ENCODE measurements around the gene XRCC6. TPM values are rescaled to one million over a fixed set of nuclear protein-coding genes. Genes with fewer than 3 reads are reported as not detected.
A peak's percentile ranks its signal among the peaks of the same experiment; 100 is the strongest.

XRCC6 gene
- total and polyA plus RNA-seq, 9 of the 15 experiments (the other 6 are each of a cell fraction or from before 2014, with no cell fraction given) = 151 to 440 (median 318) TPM

- BruUV-seq (replicated peaks) = no TSS peak
- CTCF ChIA-PET (ENCODE audit: low intra/inter-chr PET ratio) = no interaction called here
- Histone ChIP-seq H4K20me1 (replicated peaks; ENCODE audit: control insufficient read depth, insufficient read depth, low read length) (peaks cover 6% of the 10 kb centered on the region), H3K4me1 (replicated peaks in 1 of 2; ENCODE audit: control insufficient read depth in 2 of 2, insufficient read depth in 2 of 2, low read length in 2 of 2) (no peaks in the 10 kb centered on the region; a peak in 1 of 5 replicates), H3K9ac (ENCODE audit: insufficient read depth in 1 of 2, low read depth in 2 of 2, low read length in 2 of 2) (no peak overlapping the region), H3K4me3 (no peak overlapping the region), H3K9me3 (replicated peaks; ENCODE audit: control insufficient read depth, insufficient read depth, low read depth, low read length) (no peaks in the 10 kb centered on the region), H3K27me3 (ENCODE audit: control insufficient read depth in 2 of 2, insufficient read depth in 2 of 2, low read length in 2 of 2) (no peaks in the 10 kb centered on the region), H3K36me3 (ENCODE audit: control insufficient read depth, insufficient read depth, low read length) (peaks cover 72% of the 10 kb centered on the region), H3K79me2 (ENCODE audit: control insufficient read depth, insufficient read depth, low read length) (peaks cover 37% of the 10 kb centered on the region), H3K4me2 (ENCODE audit: insufficient read depth, low read length) (no peak overlapping the region), H3K27ac (ENCODE audit: extremely low read depth, low read depth, low read length) (no peak overlapping the region), H2AFZ (ENCODE audit: low read depth, low read length) (no peak overlapping the region), H3K9me1 (ENCODE audit: control insufficient read depth, insufficient read depth, low read length) (no peaks in the 10 kb centered on the region)
- FAIRE-seq = no peak
- 90% methylated on average over 9 of the region's 12 CpGs for WGBS (ENCODE audit: insufficient coverage, low coverage, missing lambda C conversion rate)
- ATAC-seq = no peak
- TF ChIP-seq MYBL2 (IDR thresholded peaks at IDR 0.05; ENCODE audit: low read depth) (no peak), MYBL2 (CRISPR knock-in tag; IDR thresholded peaks at IDR 0.05; ENCODE audit: borderline replicate concordance) (no peak), RBFOX2 (IDR thresholded peaks at IDR 0.05; ENCODE audit: low read depth, low read length) (peak; percentile 35; the same call in 1 of the 2 replicates)
- POLR2A ChIA-PET = interaction anchor here (1.2 kb wide), 1 partner anchor 15 kb away, joined by 4 read pairs; no protein-coding TSS in a partner anchor
- in situ Hi-C loops (cut with MboI) = no loop called here
- DNase-seq (ENCODE audit: extremely low read depth in 1 of 4, low spot score in 3 of 4) = no peak
- intact Hi-C loops (cut with micrococcal nuclease) = no loop called here
These were observed 53.8 kb downstream of the XRCC6 start for GRCh38 chr22:41674846-41675340.

GRCh38 chr22:41676134-41676533 lies 55.0 kb downstream of the XRCC6 start:
- Histone ChIP-seq H3K27ac (ENCODE audit: extremely low read depth, low read depth, low read length) (no peak overlapping the region), H3K79me2 (ENCODE audit: control insufficient read depth, insufficient read depth, low read length) (peaks cover 45% of the 10 kb centered on the region), H4K20me1 (replicated peaks; ENCODE audit: control insufficient read depth, insufficient read depth, low read length) (peaks cover 17% of the 10 kb centered on the region), H3K9me3 (replicated peaks; ENCODE audit: control insufficient read depth, insufficient read depth, low read depth, low read length) (no peaks in the 10 kb centered on the region), H3K27me3 (ENCODE audit: control insufficient read depth in 2 of 2, insufficient read depth in 2 of 2, low read length in 2 of 2) (no peaks in the 10 kb centered on the region), H3K9ac (ENCODE audit: insufficient read depth in 1 of 2, low read depth in 2 of 2, low read length in 2 of 2) (no peak overlapping the region), H3K36me3 (ENCODE audit: control insufficient read depth, insufficient read depth, low read length) (peaks cover 78% of the 10 kb centered on the region), H3K9me1 (ENCODE audit: control insufficient read depth, insufficient read depth, low read length) (no peaks in the 10 kb centered on the region), H2AFZ (ENCODE audit: low read depth, low read length) (no peak overlapping the region), H3K4me3 (no peak overlapping the region), H3K4me2 (ENCODE audit: insufficient read depth, low read length) (no peak overlapping the region), H3K4me1 (replicated peaks in 1 of 2; ENCODE audit: control insufficient read depth in 2 of 2, insufficient read depth in 2 of 2, low read length in 2 of 2) (no peaks in the 10 kb centered on the region; a peak in 1 of 5 replicates)
- BruUV-seq (replicated peaks) = no TSS peak
- TF ChIP-seq L3MBTL2 (IDR thresholded peaks at IDR 0.05) (no peak), ARID3B (CRISPR knock-in tag; IDR thresholded peaks at IDR 0.05; ENCODE audit: borderline replicate concordance) (no peak), MTA1 (IDR thresholded peaks at IDR 0.05; ENCODE audit: borderline replicate concordance) (no peak), PTRF (tag; IDR thresholded peaks at IDR 0.05) (no peak), SFPQ (IDR thresholded peaks at IDR 0.05; ENCODE audit: low read depth, low read length) (no peak), SRSF7 (optimal IDR thresholded peaks at IDR 0.05; ENCODE audit: low read depth, low read length) (no peak), ZSCAN29 (IDR thresholded peaks at IDR 0.05) (no peak), ZNF23 (CRISPR knock-in tag; IDR thresholded peaks at IDR 0.05) (no peak), BRD4 (IDR thresholded peaks at IDR 0.05) (no peak), ZFP36 (IDR thresholded peaks at IDR 0.05; ENCODE audit: low read depth, low read length, partially characterized antibody) (no peak), ZBTB17 (CRISPR knock-in tag; IDR thresholded peaks at IDR 0.05) (no peak)
- POLR2A ChIA-PET = interaction anchor here (0.6 kb wide), 1 partner anchor 1762 kb away, joined by 3 read pairs; no protein-coding TSS in a partner anchor
- WGBS (ENCODE audit: insufficient coverage, low coverage, missing lambda C conversion rate) = 78% methylated on average over 3 of the region's 4 CpGs
- no peak for FAIRE-seq
- no peak for DNase-seq (ENCODE audit: extremely low read depth in 1 of 4, low spot score in 3 of 4)
- in situ Hi-C loops (cut with MboI) (no loop called here), intact Hi-C loops (cut with micrococcal nuclease) (no loop called here)
- CTCF ChIA-PET (ENCODE audit: low intra/inter-chr PET ratio) = no interaction called here
- ATAC-seq = no peak

Data from K562 (cell line).